C4-2B (cell line): ENCODE results near the gene ANXA2.

Experiments used
- H3K27ac ChIP-seq: fragments of 450-650 bp; 2 replicates; pipeline ENCODE4 v1.5.1; 2017
- CTCF ChIP-seq: fragments of 450-650 bp; conservative IDR thresholded peaks from 2 replicates; pipeline ENCODE4 v1.5.1; 2017; ENCODE audit warnings: mild to moderate bottlenecking
- ZFX ChIP-seq: fragments of 450-650 bp; IDR thresholded peaks from 2 replicates; pipeline ENCODE4 v1.6.1; 2017

Gene ANXA2

GRCh38 chr15:60346077-60346476, 51.7 kb downstream of the ANXA2 start:
- TF ChIP-seq ZFX (no peak), CTCF (no peak)
- H3K27ac ChIP-seq: no peak overlapping the region

DNA sequence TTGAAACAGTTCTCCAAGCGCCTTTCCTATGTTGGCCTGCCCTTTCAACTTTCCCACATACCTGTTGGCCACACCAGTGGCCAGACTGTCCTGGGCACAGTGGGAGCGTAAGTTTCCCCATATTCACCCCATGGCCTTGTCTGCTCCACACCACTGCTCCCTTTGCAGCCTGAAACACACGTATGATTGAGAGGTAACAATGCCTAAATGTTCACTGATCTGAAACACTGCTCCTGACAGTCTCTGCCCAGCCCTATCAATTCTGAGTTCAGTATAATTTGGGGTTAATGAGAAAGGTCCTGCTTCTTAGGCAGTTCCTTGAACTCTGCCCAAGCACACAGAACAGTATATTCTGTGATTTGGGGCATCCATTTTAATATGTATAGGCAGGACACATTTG, 52.2 kb downstream of the ANXA2 start:
- TF ChIP-seq CTCF (no peak), ZFX (no peak)
- H3K27ac ChIP-seq: no peak overlapping the region

DNA sequence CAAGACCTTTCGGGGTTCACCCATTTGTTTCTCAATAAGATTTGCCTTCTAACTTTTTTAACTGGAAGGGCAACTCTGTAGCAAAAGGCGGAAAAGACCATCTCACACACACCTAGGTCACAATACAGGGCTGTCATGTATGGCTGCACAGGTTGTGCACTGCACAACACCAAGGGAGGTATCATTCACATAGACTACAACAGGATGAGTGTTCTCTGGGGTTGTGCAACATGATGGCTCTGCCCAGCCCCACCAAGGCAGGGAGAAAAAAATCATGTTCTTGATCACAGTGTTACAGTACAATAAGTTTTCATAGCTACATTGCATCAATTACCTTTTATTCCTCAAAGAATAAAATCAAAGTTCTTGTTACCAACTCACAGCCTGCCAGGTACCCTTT, 52.8 kb downstream of the ANXA2 start:
- no peak for TF ChIP-seq ZFX
- TF ChIP-seq CTCF: no peak

GRCh38 chr15:60344461-60344860, 53.3 kb downstream of the ANXA2 start:
- TF ChIP-seq ZFX (no peak), CTCF (no peak)
- H3K27ac ChIP-seq: no peak overlapping the region

More for the DNA sequence above, 52.8 kb downstream of the ANXA2 start:
- H3K27ac ChIP-seq: no peak overlapping the region

DNA sequence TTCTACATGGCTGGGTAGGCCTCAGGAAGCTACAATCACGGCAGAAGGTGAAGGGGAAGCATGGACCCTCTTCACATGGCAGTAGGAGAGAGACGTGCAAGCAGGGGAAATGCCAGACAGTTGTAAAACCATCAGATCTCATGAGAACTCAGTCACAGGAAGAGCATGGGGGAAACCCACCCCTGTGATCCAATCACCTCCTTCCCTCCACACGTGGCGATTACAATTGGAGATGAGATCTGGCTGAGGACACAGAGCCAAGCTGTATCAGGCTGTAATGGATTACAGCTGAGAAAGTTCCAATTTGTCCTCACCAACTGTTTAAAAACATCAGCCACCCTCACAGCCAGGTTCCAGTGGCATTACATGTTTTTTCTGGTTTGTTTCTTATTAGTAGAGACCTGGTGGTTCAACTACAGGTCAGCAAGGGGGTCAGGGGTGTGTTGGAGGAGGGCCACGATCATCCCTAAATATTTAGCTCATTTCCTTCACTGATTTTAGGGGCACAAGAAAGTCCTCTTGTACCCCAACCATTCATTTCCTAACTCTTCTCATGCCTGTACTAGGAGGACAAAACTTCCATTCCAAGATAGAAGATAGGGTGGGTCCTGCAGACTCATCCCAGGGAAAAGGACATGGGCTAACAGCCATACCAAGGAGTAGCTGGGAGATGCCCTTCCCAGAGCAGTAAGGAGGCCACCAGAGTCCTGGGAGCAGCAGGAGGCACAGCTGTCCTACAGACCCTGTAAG, 54.4 kb downstream of the ANXA2 start:
- TF ChIP-seq CTCF (no peak), ZFX (no peak)
- H3K27ac ChIP-seq: no peak overlapping the region

DNA sequence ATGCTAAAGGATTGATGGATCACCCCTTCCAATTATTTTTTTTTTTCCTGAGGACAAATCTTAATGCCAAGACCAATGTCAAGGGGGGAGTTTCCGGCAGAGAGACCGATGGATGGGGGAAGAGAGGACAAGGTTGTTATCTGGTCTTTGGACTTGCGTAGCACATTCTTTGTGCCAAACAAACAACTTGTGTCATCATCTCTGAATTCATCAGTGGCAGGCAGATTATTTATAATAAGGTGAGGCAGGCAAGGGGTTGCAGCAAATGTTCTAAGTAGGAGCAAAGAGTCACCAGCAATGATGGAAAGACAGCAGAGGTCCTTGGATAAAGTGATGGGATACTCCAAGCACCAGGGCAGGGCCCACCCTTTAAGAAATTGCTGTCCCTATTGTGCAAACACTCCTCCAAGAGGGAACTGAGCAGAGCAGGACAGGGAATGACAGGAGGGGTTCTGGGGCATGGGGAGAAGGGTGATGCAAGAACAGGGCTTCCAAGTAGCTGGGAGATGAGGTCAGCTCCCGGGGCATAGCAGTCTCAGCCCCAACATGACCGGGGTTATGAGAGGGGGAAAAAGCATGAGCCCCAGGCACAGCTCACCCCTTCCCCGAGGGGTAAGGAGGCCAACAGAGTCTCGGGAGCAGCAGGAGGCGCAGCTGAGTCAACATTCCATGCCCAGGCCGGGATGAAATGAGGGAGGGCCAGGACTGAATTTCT, 57.4 kb downstream of the ANXA2 start:
- no peak overlapping the region for H3K27ac ChIP-seq
- TF ChIP-seq CTCF (no peak), ZFX (no peak)

DNA sequence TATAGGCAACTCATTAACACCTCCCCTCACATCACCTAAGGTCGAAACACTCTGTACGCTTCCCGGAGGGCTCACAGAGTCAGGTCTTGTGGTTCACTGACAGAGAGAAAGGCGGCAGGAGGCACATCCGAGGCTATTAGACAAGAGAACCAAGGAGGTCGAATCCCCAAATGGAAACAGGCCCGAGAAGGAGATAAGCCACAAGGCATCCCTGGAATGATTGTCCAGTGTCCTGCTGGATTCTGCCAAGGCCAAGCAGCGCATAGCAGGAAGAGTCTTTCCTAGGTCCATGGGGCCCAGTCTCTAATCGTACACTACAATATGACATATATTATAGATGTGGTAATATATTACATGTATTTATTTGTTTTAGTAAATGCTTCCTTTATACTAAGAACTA, 58.5 kb downstream of the ANXA2 start:
- no peak overlapping the region for H3K27ac ChIP-seq
- no peak for TF ChIP-seq CTCF
- no peak for TF ChIP-seq ZFX
